Smooth muscle cell (in vitro differentiated cells): ENCODE data around the gene AK5. TPM values are rescaled to one million over a fixed set of nuclear protein-coding genes. Genes with fewer than 3 reads are reported as not detected.

Experiments
- DNase-seq: peaks from one replicate; lab custom pipeline; 2025; ENCODE audit not compliant: unreplicated experiment; lab: John Stamatoyannopoulos, UW
- H2AFZ ChIP-seq: fragments of 200-600 bp; sonication (generic); 2 replicates; pipeline ENCODE4 v1.6.0; 2016; ENCODE audit warnings: antibody characterized with exemption, low read depth, mild to moderate bottlenecking
- H3F3A ChIP-seq: fragments of 200-600 bp; sonication (generic); 2 replicates; pipeline ENCODE4 v1.6.0; 2017; ENCODE audit warnings: antibody characterized with exemption, low read depth
- H3K27ac ChIP-seq: fragments of 200-600 bp; sonication (generic); 2 replicates; pipeline ENCODE4 v1.5.1; 2016; ENCODE audit warnings: low read depth, mild to moderate bottlenecking
- H3K27me3 ChIP-seq: fragments of 200-600 bp; sonication (generic); 2 replicates; pipeline ENCODE4 v1.6.1; 2016; ENCODE audit warnings: low read depth, mild to moderate bottlenecking
- H3K36me3 ChIP-seq: fragments of 200-600 bp; sonication (generic); 2 replicates; pipeline ENCODE4 v1.5.1; 2016; ENCODE audit warnings: low read depth
- H3K4me1 ChIP-seq: fragments of 200-600 bp; sonication (generic); 2 replicates; pipeline ENCODE4 v1.5.1; 2016; ENCODE audit warnings: low read depth
- H3K4me2 ChIP-seq: fragments of 200-600 bp; sonication (generic); 2 replicates; pipeline ENCODE4 v1.6.0; 2016; ENCODE audit warnings: mild to moderate bottlenecking
- H3K4me3 ChIP-seq: fragments of 200-600 bp; sonication (generic); 2 replicates; pipeline ENCODE4 v1.5.1; 2016; ENCODE audit warnings: mild to moderate bottlenecking
- H3K79me2 ChIP-seq: fragments of 200-600 bp; sonication (generic); 2 replicates; pipeline ENCODE4 v1.6.0; 2016; ENCODE audit warnings: low read depth, mild to moderate bottlenecking
- H3K9ac ChIP-seq: fragments of 200-600 bp; sonication (generic); 2 replicates; pipeline ENCODE4 v1.6.0; 2016; ENCODE audit warnings: low read depth
- H3K9me3 ChIP-seq: fragments of 200-600 bp; sonication (generic); replicated peaks from 2 replicates; pipeline ENCODE4 v1.5.1; 2016; ENCODE audit warnings: low read depth
- H4K20me1 ChIP-seq: fragments of 200-600 bp; sonication (generic); 2 replicates; pipeline ENCODE4 v1.6.0; 2016; ENCODE audit warnings: low read depth
- WGBS: methylation state at CpG from one replicate; pipeline ENCODE4 v1.1.7; 2016; ENCODE audit warnings: low lambda C conversion rate; 5-methylcytosine and 5-hydroxymethylcytosine counted together
- polyA plus RNA-seq: library from polyadenylated mRNA; unstranded; fragments of >200 nt; fragmentation: Nextera tagmentation; extraction: Ambion mirVana; gene quantifications from 2 replicates; pipeline ENCODE4 v1.2.1, GENCODE V29; 2016
- total RNA-seq: library from RNA; depleted of rRNA; stranded (reverse); fragments of >200 nt; gene quantifications from 2 replicates; pipeline ENCODE4 v1.2.3, GENCODE V29; 2014
- TF ChIP-seq, protein P1 (sequence below): fragments of 200-600 bp; sonication (generic); IDR thresholded peaks from 2 replicates; pipeline ENCODE4 v1.5.1; 2017; ENCODE audit warnings: borderline replicate concordance, mild to moderate bottlenecking, antibody characterized with exemption; ENCODE audit not compliant: insufficient read depth, poor library complexity, severe bottlenecking

Gene AK5
- total and polyA plus RNA-seq, 2 experiments from 2014 or later = 0.43 TPM; not detected in 1

DNA sequence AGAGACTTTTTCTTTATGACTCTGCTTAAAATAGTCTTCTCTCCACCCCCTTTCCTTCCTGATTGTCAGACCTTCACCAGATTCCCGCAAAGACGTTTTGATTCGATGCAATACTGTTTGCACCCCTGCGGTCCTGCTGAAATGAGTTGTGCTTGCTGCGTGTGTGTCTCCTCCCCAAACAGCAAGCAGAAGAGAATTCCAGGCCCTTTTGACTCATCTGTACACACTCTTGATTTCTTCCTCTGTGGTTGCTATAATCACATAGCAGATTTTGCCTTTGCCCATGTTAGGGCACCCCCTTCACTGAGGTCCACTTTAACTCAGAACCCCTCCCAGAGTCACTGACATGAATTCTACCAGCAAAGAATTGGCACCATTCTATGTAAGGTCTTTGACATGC lies 264.2 kb downstream of the AK5 start:
- no peak for DNase-seq
- H3K4me2 ChIP-seq = no peak overlapping the region
- no peak overlapping the region for H3K27ac ChIP-seq
- H3K27me3 ChIP-seq = no peaks in the 10 kb centered on the region
- H3K4me3 ChIP-seq = no peak overlapping the region
- H3K4me1 ChIP-seq = no peaks in the 10 kb centered on the region
- TF ChIP-seq, protein P1, sequence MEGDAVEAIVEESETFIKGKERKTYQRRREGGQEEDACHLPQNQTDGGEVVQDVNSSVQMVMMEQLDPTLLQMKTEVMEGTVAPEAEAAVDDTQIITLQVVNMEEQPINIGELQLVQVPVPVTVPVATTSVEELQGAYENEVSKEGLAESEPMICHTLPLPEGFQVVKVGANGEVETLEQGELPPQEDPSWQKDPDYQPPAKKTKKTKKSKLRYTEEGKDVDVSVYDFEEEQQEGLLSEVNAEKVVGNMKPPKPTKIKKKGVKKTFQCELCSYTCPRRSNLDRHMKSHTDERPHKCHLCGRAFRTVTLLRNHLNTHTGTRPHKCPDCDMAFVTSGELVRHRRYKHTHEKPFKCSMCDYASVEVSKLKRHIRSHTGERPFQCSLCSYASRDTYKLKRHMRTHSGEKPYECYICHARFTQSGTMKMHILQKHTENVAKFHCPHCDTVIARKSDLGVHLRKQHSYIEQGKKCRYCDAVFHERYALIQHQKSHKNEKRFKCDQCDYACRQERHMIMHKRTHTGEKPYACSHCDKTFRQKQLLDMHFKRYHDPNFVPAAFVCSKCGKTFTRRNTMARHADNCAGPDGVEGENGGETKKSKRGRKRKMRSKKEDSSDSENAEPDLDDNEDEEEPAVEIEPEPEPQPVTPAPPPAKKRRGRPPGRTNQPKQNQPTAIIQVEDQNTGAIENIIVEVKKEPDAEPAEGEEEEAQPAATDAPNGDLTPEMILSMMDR = no peak
- H4K20me1 ChIP-seq = no peaks in the 10 kb centered on the region
- H3K9me3 ChIP-seq = no peaks in the 10 kb centered on the region
- H3F3A ChIP-seq = no peaks in the 10 kb centered on the region
- no peak overlapping the region for H3K9ac ChIP-seq
- no peaks in the 10 kb centered on the region for H3K36me3 ChIP-seq
- no peaks in the 10 kb centered on the region for H3K79me2 ChIP-seq
- H2AFZ ChIP-seq = no peak overlapping the region
- 68% methylated on average over 5 of the region's 5 CpGs for WGBS

DNA sequence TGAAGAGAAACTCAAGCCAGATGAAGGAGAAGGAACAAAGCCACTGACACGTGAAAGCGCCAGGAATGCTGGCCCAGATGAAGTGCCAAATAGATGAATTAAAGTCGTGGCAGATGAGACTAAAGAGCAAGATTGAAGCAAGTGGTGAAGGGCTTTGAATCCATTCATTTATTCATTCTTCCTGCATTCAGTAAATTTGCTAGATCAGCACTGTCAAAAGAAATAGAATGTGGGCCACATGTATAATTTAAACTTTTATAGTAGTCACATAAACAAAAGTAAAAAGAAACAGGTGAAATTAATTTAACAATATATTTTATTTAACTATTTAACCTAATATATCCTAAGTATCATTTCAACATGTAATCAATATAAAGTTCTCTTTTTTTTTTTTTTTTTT lies 265.1 kb downstream of the AK5 start:
- DNase-seq = no peak
- Histone ChIP-seq H3K4me1 (no peaks in the 10 kb centered on the region), H3K27me3 (no peaks in the 10 kb centered on the region), H3K9ac (no peak overlapping the region), H3K36me3 (no peaks in the 10 kb centered on the region), H3K4me2 (no peak overlapping the region), H3K79me2 (no peaks in the 10 kb centered on the region), H3F3A (no peaks in the 10 kb centered on the region), H3K9me3 (no peaks in the 10 kb centered on the region), H3K27ac (no peak overlapping the region), H3K4me3 (no peak overlapping the region), H2AFZ (no peak overlapping the region), H4K20me1 (no peaks in the 10 kb centered on the region)
- TF ChIP-seq, protein P1 = no peak
- WGBS = 88% methylated on average over 3 of the region's 3 CpGs

DNA sequence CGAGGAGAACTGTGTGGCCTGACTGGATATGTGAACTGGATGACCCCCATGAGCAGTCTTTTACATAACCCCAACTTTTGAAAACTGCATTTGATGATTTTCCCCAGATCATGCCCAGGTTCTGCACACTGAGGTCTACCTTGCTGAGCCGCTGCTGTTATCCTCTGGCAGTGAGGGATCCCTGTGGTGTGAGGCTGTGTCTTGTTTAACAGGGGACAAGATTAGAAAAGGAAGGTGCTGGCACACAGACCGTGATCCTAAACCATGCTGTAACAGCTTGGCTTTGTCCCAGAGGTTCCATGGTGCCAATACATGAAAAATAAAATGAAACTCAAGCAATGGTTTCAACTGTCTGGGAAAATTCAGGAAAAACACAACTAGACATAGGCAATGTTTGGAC lies 266.5 kb downstream of the AK5 start:
- WGBS = 94% methylated on average over 3 of the region's 3 CpGs
- TF ChIP-seq, protein P1 = no peak
- no peaks in the 10 kb centered on the region for H3K9me3 ChIP-seq
- H3K4me3 ChIP-seq = no peak overlapping the region
- H3K4me1 ChIP-seq = no peaks in the 10 kb centered on the region
- H3K27me3 ChIP-seq = no peaks in the 10 kb centered on the region
- no peak overlapping the region for H3K4me2 ChIP-seq
- H3F3A ChIP-seq = no peaks in the 10 kb centered on the region
- no peaks in the 10 kb centered on the region for H3K36me3 ChIP-seq
- no peaks in the 10 kb centered on the region for H4K20me1 ChIP-seq
- no peak for DNase-seq
- H3K27ac ChIP-seq = no peak overlapping the region
- no peaks in the 10 kb centered on the region for H3K79me2 ChIP-seq
- H2AFZ ChIP-seq = no peak overlapping the region
- no peak overlapping the region for H3K9ac ChIP-seq

DNA sequence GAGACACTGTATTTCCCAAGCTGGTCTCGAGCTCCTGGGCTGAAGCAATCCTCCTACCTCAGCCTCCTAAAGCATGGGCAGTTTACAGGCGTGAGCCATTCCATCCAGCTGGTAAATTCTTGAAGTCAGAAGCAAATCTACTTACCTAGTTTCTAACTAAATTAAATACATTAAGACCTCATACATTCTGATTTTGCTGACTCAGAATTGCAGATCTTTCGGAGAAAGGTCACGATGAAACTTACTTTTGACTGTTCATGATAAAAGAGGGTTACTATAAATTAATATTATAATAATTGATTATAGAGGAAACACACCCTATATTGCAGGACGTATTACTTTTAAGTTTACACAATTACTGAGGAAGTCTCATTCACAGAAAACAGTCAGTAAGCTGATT lies 268.3 kb downstream of the AK5 start:
- no peaks in the 10 kb centered on the region for H3K27me3 ChIP-seq
- H3K9me3 ChIP-seq = no peaks in the 10 kb centered on the region
- no peak for DNase-seq
- no peak overlapping the region for H3K4me2 ChIP-seq
- no peaks in the 10 kb centered on the region for H3K79me2 ChIP-seq
- H3F3A ChIP-seq = no peaks in the 10 kb centered on the region
- no peak overlapping the region for H2AFZ ChIP-seq
- H3K27ac ChIP-seq = no peak overlapping the region
- H3K9ac ChIP-seq = no peak overlapping the region
- H4K20me1 ChIP-seq = no peaks in the 10 kb centered on the region
- WGBS = 95% methylated on average over 5 of the region's 5 CpGs
- H3K4me1 ChIP-seq = no peaks in the 10 kb centered on the region
- H3K4me3 ChIP-seq = no peak overlapping the region
- TF ChIP-seq, protein P1 = no peak
- no peaks in the 10 kb centered on the region for H3K36me3 ChIP-seq
